ENCODE results near the gene PGA4. TPM values are rescaled to one million over a fixed set of nuclear protein-coding genes. Genes with fewer than 3 reads are reported as not detected.

Gene PGA4
- total RNA-seq, 2 donors from 2014 or later, result not detected

GRCh38 chr11:61273178-61274078 lies 51.3 kb downstream of the PGA4 start:
- Mint-ChIP-seq H3K36me3 (ENCODE audit: low read depth) (no peaks in the 10 kb centered on the region), H3K4me1 (no peaks in the 10 kb centered on the region), H3K4me3 (no peak overlapping the region), H3K27ac (no peak overlapping the region), H3K9me3 (no peaks in the 10 kb centered on the region), H3K27me3 (no peaks in the 10 kb centered on the region)
- ATAC-seq (replicated peaks), result no peak

GRCh38 chr11:61274084-61274483 lies 51.9 kb downstream of the PGA4 start:
- no peak for ATAC-seq (replicated peaks)
- H3K4me1 Mint-ChIP-seq, result no peaks in the 10 kb centered on the region
- no peaks in the 10 kb centered on the region for H3K9me3 Mint-ChIP-seq
- no peak overlapping the region for H3K27ac Mint-ChIP-seq
- no peak overlapping the region for H3K4me3 Mint-ChIP-seq
- no peaks in the 10 kb centered on the region for H3K27me3 Mint-ChIP-seq
- H3K36me3 Mint-ChIP-seq (ENCODE audit: low read depth), result no peaks in the 10 kb centered on the region

GRCh38 chr11:61275191-61275590 lies 53.0 kb downstream of the PGA4 start:
- no peaks in the 10 kb centered on the region for H3K36me3 Mint-ChIP-seq (ENCODE audit: low read depth)
- H3K4me3 Mint-ChIP-seq, result no peak overlapping the region
- no peaks in the 10 kb centered on the region for H3K27me3 Mint-ChIP-seq

GRCh38 chr11:61277186-61278000 lies 55.2 kb downstream of the PGA4 start:
- H3K4me1 Mint-ChIP-seq, result no peaks in the 10 kb centered on the region
- no peaks in the 10 kb centered on the region for H3K9me3 Mint-ChIP-seq
- H3K36me3 Mint-ChIP-seq (ENCODE audit: low read depth), result no peaks in the 10 kb centered on the region
- H3K4me3 Mint-ChIP-seq, result no peak overlapping the region
- no peaks in the 10 kb centered on the region for H3K27me3 Mint-ChIP-seq
- no peak overlapping the region for H3K27ac Mint-ChIP-seq
- ATAC-seq (replicated peaks), result no peak

More at GRCh38 chr11:61275191-61275590, 53.0 kb downstream of the PGA4 start:
- no peak for ATAC-seq (replicated peaks)
- H3K27ac Mint-ChIP-seq, result no peak overlapping the region
- no peaks in the 10 kb centered on the region for H3K9me3 Mint-ChIP-seq
- no peaks in the 10 kb centered on the region for H3K4me1 Mint-ChIP-seq

- Mint-ChIP-seq H3K27me3 (no peaks in the 10 kb centered on the region), H3K9me3 (no peaks in the 10 kb centered on the region), H3K4me1 (no peaks in the 10 kb centered on the region), H3K36me3 (ENCODE audit: low read depth) (no peaks in the 10 kb centered on the region), H3K4me3 (no peak overlapping the region), H3K27ac (no peak overlapping the region)
- ATAC-seq (replicated peaks), result no peak
Measured at GRCh38 chr11:61278001-61278470, 55.9 kb downstream of the PGA4 start.

- ATAC-seq (replicated peaks), result no peak
- Mint-ChIP-seq H3K27ac (no peak overlapping the region), H3K9me3 (no peaks in the 10 kb centered on the region), H3K36me3 (ENCODE audit: low read depth) (no peaks in the 10 kb centered on the region), H3K27me3 (no peaks in the 10 kb centered on the region), H3K4me1 (no peaks in the 10 kb centered on the region), H3K4me3 (no peak overlapping the region)
Measured at GRCh38 chr11:61279934-61280659, 58.0 kb downstream of the PGA4 start.

- Mint-ChIP-seq H3K36me3 (ENCODE audit: low read depth) (no peaks in the 10 kb centered on the region), H3K27me3 (no peaks in the 10 kb centered on the region), H3K4me1 (no peaks in the 10 kb centered on the region), H3K4me3 (no peak overlapping the region), H3K27ac (no peak overlapping the region), H3K9me3 (no peaks in the 10 kb centered on the region)
- no peak for ATAC-seq (replicated peaks)
Measured at GRCh38 chr11:61280883-61281580, 58.9 kb downstream of the PGA4 start.

Other genes with a start within 250 kb of the PGA4 start
- 100 to 1,000 TPM; 231 to 476 TPM for gene CD5, start 119.9 kb upstream of the PGA4 start, total RNA-seq
- gene VPS37C, start 60.9 kb upstream of the PGA4 start, total RNA-seq, result 10 to 100 TPM in 1 of 2 donors, 1 to 10 TPM in 1; 9.7 to 14.5 TPM
- gene PGA3, start 18.8 kb upstream of the PGA4 start, total RNA-seq, result not detected
- gene PGA5, start 18.8 kb downstream of the PGA4 start, total RNA-seq, result not detected
- 10 to 100 TPM in 1 of 2 donors, 1 to 10 TPM in 1; 8.6 to 11.1 TPM for gene VWCE, start 73.0 kb downstream of the PGA4 start, total RNA-seq
- gene DDB1, start 110.8 kb downstream of the PGA4 start, total RNA-seq, result 100 to 1,000 TPM; 211 to 344 TPM
- 10 to 100 TPM; 32.6 to 32.9 TPM for gene TKFC, start 110.9 kb downstream of the PGA4 start, total RNA-seq
- 10 to 100 TPM; 46.5 to 62.3 TPM for gene CYB561A3, start 139.5 kb downstream of the PGA4 start, total RNA-seq
- gene TMEM138, start 140.0 kb downstream of the PGA4 start, total RNA-seq, result 10 to 100 TPM; 30.6 to 47.9 TPM
- gene TMEM216, start 170.2 kb downstream of the PGA4 start, total RNA-seq, result 10 to 100 TPM; 12.1 to 12.8 TPM
- 100 to 1,000 TPM in 1 of 2 donors, 10 to 100 TPM in 1; 98.1 to 114 TPM for gene CPSF7, start 207.6 kb downstream of the PGA4 start, total RNA-seq
- 10 to 100 TPM; 36.9 to 45.5 TPM for gene SDHAF2, start 207.8 kb downstream of the PGA4 start, total RNA-seq